ENCODE measurements around the gene HTR1D.

GRCh38 chr1:23191199-23191598, 26.1 kb downstream of the HTR1D start:
- no peak for TF ChIP-seq CTCF (IDR thresholded peaks at IDR 0.05)
- no peak for TF ChIP-seq POLR2A (IDR thresholded peaks at IDR 0.05)

All from testis (tissue), 2 donors.